ENCODE measurements around the gene STT3B.

The STT3B gene

GRCh38 chr3:31610700-31611275, 78.1 kb downstream of the STT3B start:
- DNase-seq = no peak

- DNase-seq = no peak
These were observed 80.5 kb downstream of the STT3B start for GRCh38 chr3:31613177-31613576.

- DNase-seq = no peak
These were observed 80.9 kb downstream of the STT3B start for GRCh38 chr3:31613654-31614053.

GRCh38 chr3:31614162-31614921, 81.6 kb downstream of the STT3B start:
- no peak for DNase-seq

GRCh38 chr3:31615071-31615875, 82.5 kb downstream of the STT3B start:
- no peak for DNase-seq

- DNase-seq = no peak
These were observed 84.0 kb downstream of the STT3B start for GRCh38 chr3:31616711-31617110.

GRCh38 chr3:31620656-31621055, 87.9 kb downstream of the STT3B start:
- DNase-seq = no peak

- DNase-seq = no peak
These were observed 88.6 kb downstream of the STT3B start for GRCh38 chr3:31621314-31621713.

GRCh38 chr3:31622636-31623288, 90.0 kb downstream of the STT3B start:
- DNase-seq = no peak

GRCh38 chr3:31624083-31624709, 91.5 kb downstream of the STT3B start:
- DNase-seq = no peak

- no peak for DNase-seq
These were observed 92.6 kb downstream of the STT3B start for GRCh38 chr3:31625358-31625757.

GRCh38 chr3:31629054-31629453, 96.3 kb downstream of the STT3B start:
- no peak for DNase-seq

GRCh38 chr3:31634476-31634875, 101.8 kb downstream of the STT3B start:
- DNase-seq = no peak

- DNase-seq = no peak
These were observed 102.8 kb downstream of the STT3B start for GRCh38 chr3:31635545-31635944.

GRCh38 chr3:31636049-31636448, 103.3 kb downstream of the STT3B start:
- DNase-seq = no peak

- no peak for DNase-seq
These were observed 104.1 kb downstream of the STT3B start for GRCh38 chr3:31636694-31637442.

GRCh38 chr3:31639828-31640227, 107.1 kb downstream of the STT3B start:
- DNase-seq = no peak

- DNase-seq = no peak
These were observed 112.5 kb downstream of the STT3B start for GRCh38 chr3:31645256-31645655.

GRCh38 chr3:31648286-31648968, 115.7 kb downstream of the STT3B start:
- no peak for DNase-seq

- DNase-seq = no peak
These were observed 119.6 kb downstream of the STT3B start for GRCh38 chr3:31652296-31652695.

- DNase-seq = no peak
These were observed 120.7 kb downstream of the STT3B start for GRCh38 chr3:31653464-31653863.

- no peak for DNase-seq
These were observed 122.3 kb downstream of the STT3B start for GRCh38 chr3:31654998-31655397.
